K562 (cell line): ENCODE data around the gene P2RX5. TPM values are rescaled to one million over a fixed set of nuclear protein-coding genes. Genes with fewer than 3 reads are reported as not detected.

Experiments
- ATAC-seq: fragments of 200-7000 bp; cut with Tn5 transposase; 3 replicates; pipeline ENCODE4 v1.9.1; 2020; ENCODE audit warnings: moderate library complexity
- BruUV-seq: library from RNA; stranded (reverse); fragments of 400-500 nt; replicated peaks from 2 replicates; lab custom pipeline; 2021; lab: Mats Ljungman, UMichigan
- CTCF ChIA-PET: fragments of 300-600 bp; formaldehyde crosslinking; extraction: SDS; loops from one replicate; lab custom pipeline; 2021; ENCODE audit warnings: low intra/inter-chr PET ratio; lab: Yijun Ruan, JAX
- POLR2A ChIA-PET: fragments of 300-600, 350-650 bp; sonication (Branson Sonifier 250); formaldehyde crosslinking; extraction: SDS; loops from one replicate; lab custom pipeline; 2021; ENCODE audit warnings: antibody characterized with exemption, inconsistent platforms; lab: Yijun Ruan, JAX
- DNase-seq, 4 experiments: peaks; one replicate each; pipeline versions ENCODE4 v3.0.0 to v3.0.0-alpha.2; 2011 to 2018; ENCODE audit warnings: low spot score in 3 of 4, mixed read lengths in 3 of 4; ENCODE audit errors: extremely low read depth in 1 of 4
- FAIRE-seq: peaks from 2 replicates; lab custom pipeline; 2011; peaks lifted over from hg19 to GRCh38; lab: Jason Lieb, UNC
- H2AFZ ChIP-seq: 2 replicates; pipeline ENCODE4 v1.6.0; 2011; ENCODE audit warnings: low read depth, low read length, control low read depth, inconsistent platforms
- H3K27ac ChIP-seq: fragments of 200-600 bp; 3 replicates; pipeline ENCODE4 v1.8.0; 2011; ENCODE audit warnings: low read depth, mild to moderate bottlenecking, control low read depth, inconsistent platforms, low read length, moderate library complexity, mixed read lengths; ENCODE audit errors: extremely low read depth
- H3K27me3 ChIP-seq, 2 experiments: fragments of 300-600 bp in 1 of 2; 2 replicates in 1 of 2; 3 replicates in 1 of 2; pipeline versions ENCODE4 v1.6.0 to v1.8.0; 2011; ENCODE audit warnings: inconsistent platforms in 2 of 2, low read length in 2 of 2, mild to moderate bottlenecking in 1 of 2, mixed read lengths in 1 of 2, moderate library complexity in 1 of 2; ENCODE audit not compliant: control insufficient read depth in 2 of 2, insufficient read depth in 2 of 2
- H3K36me3 ChIP-seq: fragments of 300-600 bp; 3 replicates; pipeline ENCODE4 v1.8.0; 2011; ENCODE audit warnings: mild to moderate bottlenecking, low read length, inconsistent platforms; ENCODE audit not compliant: control insufficient read depth, insufficient read depth
- H3K4me1 ChIP-seq, 2 experiments: fragments of 200-600 bp in 1 of 2; replicated peaks in 1 of 2; 2 replicates in 1 of 2; 3 replicates in 1 of 2; pipeline versions ENCODE4 v1.5.1 to v1.8.0; 2011; ENCODE audit warnings: inconsistent platforms in 2 of 2, low read length in 2 of 2, mild to moderate bottlenecking in 1 of 2, mixed read lengths in 1 of 2, moderate library complexity in 1 of 2; ENCODE audit not compliant: control insufficient read depth in 2 of 2, insufficient read depth in 2 of 2
- H3K4me2 ChIP-seq: 2 replicates; pipeline ENCODE4 v1.6.1; 2011; ENCODE audit warnings: low read length, control low read depth, inconsistent platforms, mixed read lengths; ENCODE audit not compliant: insufficient read depth
- H3K4me3 ChIP-seq: fragments of 200-600 bp; sonication (generic), shearing (Covaris generic); 2 replicates; pipeline ENCODE4 v1.5.1; 2016; ENCODE audit warnings: control low read depth, inconsistent platforms
- H3K79me2 ChIP-seq: fragments of 200-600 bp; 3 replicates; pipeline ENCODE4 v1.8.0; 2011; ENCODE audit warnings: low read length, inconsistent platforms; ENCODE audit not compliant: control insufficient read depth, insufficient read depth
- H3K9ac ChIP-seq, 2 experiments: 2 replicates each; pipeline versions ENCODE4 v1.6.0 to v1.6.1; 2011; ENCODE audit warnings: low read depth in 2 of 2, low read length in 2 of 2, control low read depth in 1 of 2, inconsistent platforms in 1 of 2, mild to moderate bottlenecking in 1 of 2, mixed read lengths in 1 of 2; ENCODE audit not compliant: insufficient read depth in 1 of 2
- H3K9me1 ChIP-seq: one replicate; pipeline ENCODE4 v1.6.0; 2011; ENCODE audit warnings: inconsistent platforms, mild to moderate bottlenecking, low read length, moderate library complexity; ENCODE audit not compliant: control insufficient read depth, insufficient read depth
- H3K9me3 ChIP-seq: replicated peaks from 2 replicates; pipeline ENCODE4 v1.5.1; 2011; ENCODE audit warnings: low read depth, low read length, inconsistent platforms; ENCODE audit not compliant: control insufficient read depth, insufficient read depth
- H4K20me1 ChIP-seq: replicated peaks from 2 replicates; pipeline ENCODE4 v1.6.1; 2011; ENCODE audit warnings: low read length, inconsistent platforms, mixed read lengths; ENCODE audit not compliant: control insufficient read depth, insufficient read depth
- ARNT ChIP-seq, 2 experiments: fragments of 450-650 bp; IDR thresholded peaks; 2 replicates each; pipeline ENCODE4 v1.6.1; 2016; ENCODE audit warnings: mild to moderate bottlenecking in 1 of 2
- C11orf30 ChIP-seq: fragments of 450-650 bp; IDR thresholded peaks from 2 replicates; pipeline ENCODE4 v1.6.1; 2016; ENCODE audit warnings: low read depth, mild to moderate bottlenecking
- ELF4 ChIP-seq: fragments of 450-650 bp; formaldehyde crosslinking; IDR thresholded peaks from 2 replicates; pipeline ENCODE4 v1.4.0; 2022; ENCODE audit warnings: missing genetic modification characterization
- ERF ChIP-seq: fragments of 450-650 bp; formaldehyde crosslinking; IDR thresholded peaks from 2 replicates; pipeline ENCODE4 v1.4.0; 2020; ENCODE audit warnings: mild to moderate bottlenecking, mixed read lengths
- FOXM1 ChIP-seq, 2 experiments: fragments of 450-650 bp in 1 of 2; sonication (generic) in 1 of 2; formaldehyde crosslinking in 1 of 2; IDR thresholded peaks; 2 replicates each; pipeline versions ENCODE4 v1.6.1 to v1.9.0; 2017 to 2022; ENCODE audit warnings: low read depth in 2 of 2, mild to moderate bottlenecking in 2 of 2, missing genetic modification reagents in 1 of 2, moderate library complexity in 1 of 2
- KDM1A ChIP-seq, 2 experiments: fragments of 450-650 bp; IDR thresholded peaks; 2 replicates each; pipeline ENCODE4 v1.6.1; 2016; ENCODE audit warnings: mild to moderate bottlenecking in 2 of 2
- KDM2B ChIP-seq: fragments of 250-450 bp; sonication (Bioruptor Pico); IDR thresholded peaks from 2 replicates; pipeline ENCODE4 v1.8.0; 2021; ENCODE audit warnings: mild to moderate bottlenecking, moderate library complexity
- NFYB ChIP-seq: IDR thresholded peaks from 2 replicates; pipeline ENCODE4 v1.6.1; 2011; ENCODE audit warnings: mild to moderate bottlenecking, moderate library complexity; ENCODE audit not compliant: insufficient read length; ENCODE audit errors: extremely low read depth
- PRPF4 ChIP-seq: fragments of 200-400 bp; formaldehyde crosslinking; IDR thresholded peaks from one replicate; pipeline ENCODE4 v1.6.1; 2017; ENCODE audit warnings: low read length, low read depth, mild to moderate bottlenecking; ENCODE audit not compliant: insufficient read depth, poor library complexity, severe bottlenecking
- SLC30A9 ChIP-seq: fragments of 250-450 bp; sonication (Bioruptor Pico); IDR thresholded peaks from 2 replicates; pipeline ENCODE4 v1.8.0; 2022; ENCODE audit warnings: mild to moderate bottlenecking, moderate library complexity
- SRSF9 ChIP-seq: fragments of 200-400 bp; formaldehyde crosslinking; IDR thresholded peaks from 2 replicates; pipeline ENCODE4 v1.6.1; 2017; ENCODE audit warnings: low read depth, low read length, borderline replicate concordance
- TEAD2 ChIP-seq: fragments of 450-650 bp; IDR thresholded peaks from 2 replicates; pipeline ENCODE4 v1.6.1; 2016; ENCODE audit warnings: missing genetic modification characterization, control low read depth, missing compliant biosample characterization
- TGIF2 ChIP-seq: sonication (generic); formaldehyde crosslinking; IDR thresholded peaks from 2 replicates; pipeline ENCODE4 v1.8.1; 2022; ENCODE audit warnings: mild to moderate bottlenecking, missing genetic modification reagents, moderate library complexity
- ZNF707 ChIP-seq: fragments of 250-450 bp; sonication (Bioruptor Pico); conservative IDR thresholded peaks from 2 replicates; pipeline ENCODE4 v1.8.0; 2022; ENCODE audit warnings: inconsistent platforms, mild to moderate bottlenecking, moderate library complexity
- WGBS: fragments of 100-300 bp; shearing (Covaris generic); methylation state at CpG from one replicate; pipeline ENCODE4 v1.1.6; 2016; ENCODE audit warnings: low coverage, mixed read lengths; ENCODE audit not compliant: insufficient coverage; ENCODE audit errors: missing lambda C conversion rate; 5-methylcytosine and 5-hydroxymethylcytosine counted together
- in situ Hi-C: fragments of 300-500 bp; cut with MboI; formaldehyde crosslinking; loops from 4 replicates; pipeline ENCODE4 v1.15.0; 2018; ENCODE audit warnings: inconsistent platforms, mixed read lengths
- intact Hi-C: fragments of 100-400 bp; cut with micrococcal nuclease; formaldehyde crosslinking; loops from 2 replicates; pipeline ENCODE4 v1.14.2; 2022
- polyA plus RNA-seq, 8 experiments: library from polyadenylated mRNA; depleted of rRNA in 4 of 8; stranded (reverse) in 5 of 8; unstranded in 3 of 8; fragments of >200 nt; fragmentation: Nextera tagmentation in 2 of 8; fragmentation: Illumina TruSeq in 1 of 8; extraction: Ambion mirVana in 2 of 8; extraction: Trizol in 1 of 8; gene quantifications; 2 replicates each; pipeline versions ENCODE4 v1.2.1 to v1.2.3, GENCODE V29; 2011 to 2014; ENCODE audit warnings: inconsistent platforms in 1 of 8, missing spikeins in 1 of 8
- total RNA-seq, 7 experiments: library from RNA; depleted of rRNA in 6 of 7; stranded (reverse); fragments of >200 nt in 6 of 7; fragmentation: Illumina TruSeq in 2 of 7; extraction: Trizol in 2 of 7; gene quantifications; 2 replicates each; pipeline versions ENCODE4 v1.2.1 to v1.2.3, GENCODE V29; 2011 to 2021; ENCODE audit warnings: low replicate concordance in 1 of 7
- TF ChIP-seq, protein P1 (sequence below): sonication (generic); formaldehyde crosslinking; IDR thresholded peaks from 2 replicates; pipeline ENCODE4 v1.8.0; 2022; ENCODE audit warnings: missing genetic modification reagents, mild to moderate bottlenecking, borderline replicate concordance

The P2RX5 gene
- total and polyA plus RNA-seq, 9 of the 15 experiments (the other 6 are each of a cell fraction or from before 2014, with no cell fraction given): 0.31 to 4.0 (median 1.3) TPM

- TF ChIP-seq ARNT (IDR thresholded peaks at IDR 0.05) (no peak), TEAD2 (no peak), TGIF2 (no peak), ZNF707 (CRISPR knock-in tag) (no peak), FOXM1 (IDR thresholded peaks at IDR 0.05; ENCODE audit: low read depth) (no peak), FOXM1 (CRISPR knock-in tag; IDR thresholded peaks at IDR 0.05; ENCODE audit: low read depth) (no peak), ERF (CRISPR knock-in tag) (no peak)
Observed at GRCh38 chr17:3740611-3741073, 44.7 kb upstream of the P2RX5 start (continued).

DNA sequence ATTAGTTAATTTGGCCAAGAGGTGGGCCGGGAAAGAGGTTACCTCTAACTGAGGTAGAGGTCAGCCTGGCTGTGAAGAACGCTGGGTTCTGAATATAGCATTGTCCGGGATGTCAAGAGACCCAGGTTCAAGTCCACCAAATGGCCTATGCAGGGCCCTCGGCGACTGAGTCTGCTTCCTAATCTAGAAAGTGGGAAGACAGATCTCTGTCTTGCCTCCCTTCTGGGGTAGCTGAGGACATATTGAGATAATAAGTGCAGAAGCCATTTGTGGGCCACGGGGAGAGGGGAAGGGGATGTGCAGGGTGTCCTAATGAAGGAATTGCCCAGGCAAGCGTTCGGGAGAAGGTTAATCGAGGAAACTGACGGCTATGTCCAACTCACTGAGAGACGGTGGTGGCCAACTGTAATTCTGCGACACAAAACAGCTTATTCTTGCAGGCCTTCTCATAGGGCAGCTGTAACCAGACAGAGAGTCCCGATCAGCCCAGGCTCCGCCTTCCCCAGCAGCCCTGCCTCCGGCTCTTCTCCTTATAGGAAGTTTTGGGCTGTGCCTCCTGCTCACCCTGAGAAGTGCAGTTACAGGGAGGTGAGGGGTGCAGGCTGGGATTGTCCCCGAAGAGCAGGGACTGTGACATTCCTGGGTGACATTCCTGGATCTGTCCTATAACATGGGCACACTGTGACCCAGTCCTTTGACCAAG, 43.6 kb upstream of the P2RX5 start:
- TF ChIP-seq KDM2B (CRISPR knock-in tag) (no peak), KDM1A (IDR thresholded peaks at IDR 0.05) (no peak), SLC30A9 (CRISPR knock-in tag) (no peak), NFYB (no peak), SRSF9 (no peak), C11orf30 (no peak), ELF4 (no peak), PRPF4 (no peak)
- TF ChIP-seq, protein P1, sequence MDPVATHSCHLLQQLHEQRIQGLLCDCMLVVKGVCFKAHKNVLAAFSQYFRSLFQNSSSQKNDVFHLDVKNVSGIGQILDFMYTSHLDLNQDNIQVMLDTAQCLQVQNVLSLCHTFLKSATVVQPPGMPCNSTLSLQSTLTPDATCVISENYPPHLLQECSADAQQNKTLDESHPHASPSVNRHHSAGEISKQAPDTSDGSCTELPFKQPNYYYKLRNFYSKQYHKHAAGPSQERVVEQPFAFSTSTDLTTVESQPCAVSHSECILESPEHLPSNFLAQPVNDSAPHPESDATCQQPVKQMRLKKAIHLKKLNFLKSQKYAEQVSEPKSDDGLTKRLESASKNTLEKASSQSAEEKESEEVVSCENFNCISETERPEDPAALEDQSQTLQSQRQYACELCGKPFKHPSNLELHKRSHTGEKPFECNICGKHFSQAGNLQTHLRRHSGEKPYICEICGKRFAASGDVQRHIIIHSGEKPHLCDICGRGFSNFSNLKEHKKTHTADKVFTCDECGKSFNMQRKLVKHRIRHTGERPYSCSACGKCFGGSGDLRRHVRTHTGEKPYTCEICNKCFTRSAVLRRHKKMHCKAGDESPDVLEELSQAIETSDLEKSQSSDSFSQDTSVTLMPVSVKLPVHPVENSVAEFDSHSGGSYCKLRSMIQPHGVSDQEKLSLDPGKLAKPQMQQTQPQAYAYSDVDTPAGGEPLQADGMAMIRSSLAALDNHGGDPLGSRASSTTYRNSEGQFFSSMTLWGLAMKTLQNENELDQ (CRISPR knock-in tag): no peak
- no peak overlapping the region for H3K4me2 ChIP-seq
- H3K9me1 ChIP-seq: no peaks in the 10 kb centered on the region
- in situ Hi-C loops: no loop called here
- H3K9ac ChIP-seq: no peak overlapping the region
- no TSS peak for BruUV-seq
- no peak overlapping the region for H3K27ac ChIP-seq
- peaks cover 4 to 10% of the 10 kb centered on the region in 2 experiments; a peak in 2 of 5 replicates for H3K4me1 ChIP-seq
- H3K79me2 ChIP-seq: no peaks in the 10 kb centered on the region
- no peaks in the 10 kb centered on the region for H3K9me3 ChIP-seq
- 42% methylated on average over 11 of the region's 16 CpGs for WGBS
- peaks cover under 1 to 10% of the 10 kb centered on the region in 2 experiments; a peak in 4 of 5 replicates for H3K27me3 ChIP-seq
- ATAC-seq (peak; percentile 21; the same call in 1 of the 3 replicates), DNase-seq (no peak), FAIRE-seq (no peak)
- intact Hi-C loops: loop anchor here (10.0 kb wide), 2 partner anchors 165 to 335 kb away; no protein-coding TSS in a partner anchor
- ChIA-PET POLR2A (interaction anchor here (0.7 to 1.1 kb wide), 3 partner anchors 8 to 16 kb away, joined by 3 to 4 read pairs (median 3); partner anchors contain the start of gene HASPIN), CTCF (interaction anchor here (1.2 kb wide), 1 partner anchor 88 kb away, joined by 3 read pairs; no protein-coding TSS in a partner anchor)
- H3K4me3 ChIP-seq: no peak overlapping the region
- H4K20me1 ChIP-seq: no peaks in the 10 kb centered on the region
- peak overlapping the region; percentile 44; the same call in 1 of the 2 replicates for H2AFZ ChIP-seq
- H3K36me3 ChIP-seq: no peaks in the 10 kb centered on the region
